ENCODE measurements around the gene SLC6A17.

Gene SLC6A17

GRCh38 chr1:110150330-110151174, at the start of gene SLC6A17:
TSS of gene SLC6A17 (plus strand) at chr1:110150494. CDS start at chr1:110166930, 16,436 bp downstream.
- peak; percentile 77 for DNase-seq (ENCODE audit: low spot score)

- DNase-seq (ENCODE audit: low spot score): no peak
These were observed 48.2 kb upstream of the SLC6A17 start for GRCh38 chr1:110102081-110102480.

GRCh38 chr1:110106013-110106941, 44.0 kb upstream of the SLC6A17 start:
- peak; percentile 90 for DNase-seq (ENCODE audit: low spot score)

- DNase-seq (ENCODE audit: low spot score): no peak
These were observed 42.3 kb upstream of the SLC6A17 start for GRCh38 chr1:110107867-110108469.

GRCh38 chr1:110111081-110111480, 39.2 kb upstream of the SLC6A17 start:
- no peak for DNase-seq (ENCODE audit: low spot score)

- DNase-seq (ENCODE audit: low spot score): no peak
These were observed 38.2 kb upstream of the SLC6A17 start, which contains the start of gene UBL4B for GRCh38 chr1:110112143-110112542. TSS of gene UBL4B (plus strand) at chr1:110112443. CDS start at chr1:110112535, 92 bp downstream.

- no peak for DNase-seq (ENCODE audit: low spot score)
These were observed 37.6 kb upstream of the SLC6A17 start for GRCh38 chr1:110112656-110113055.

- no peak for DNase-seq (ENCODE audit: low spot score)
These were observed 36.7 kb upstream of the SLC6A17 start for GRCh38 chr1:110113551-110113950.

GRCh38 chr1:110114173-110114572, 36.1 kb upstream of the SLC6A17 start:
- no peak for DNase-seq (ENCODE audit: low spot score)

GRCh38 chr1:110114784-110115183, 35.5 kb upstream of the SLC6A17 start:
- DNase-seq (ENCODE audit: low spot score): no peak

GRCh38 chr1:110118636-110119396, 31.5 kb upstream of the SLC6A17 start:
- DNase-seq (ENCODE audit: low spot score): peak; percentile 26

GRCh38 chr1:110119843-110120242, 30.5 kb upstream of the SLC6A17 start:
- DNase-seq (ENCODE audit: low spot score): no peak

- DNase-seq (ENCODE audit: low spot score): no peak
These were observed 29.2 kb upstream of the SLC6A17 start for GRCh38 chr1:110120960-110121561.

GRCh38 chr1:110123224-110123623, 27.1 kb upstream of the SLC6A17 start:
- DNase-seq (ENCODE audit: low spot score): peak; percentile 65

GRCh38 chr1:110125810-110126209, 24.5 kb upstream of the SLC6A17 start:
- no peak for DNase-seq (ENCODE audit: low spot score)

GRCh38 chr1:110130113-110130591, 20.1 kb upstream of the SLC6A17 start:
- no peak for DNase-seq (ENCODE audit: low spot score)

GRCh38 chr1:110130989-110131388, 19.3 kb upstream of the SLC6A17 start:
- no peak for DNase-seq (ENCODE audit: low spot score)

GRCh38 chr1:110132682-110133081, 17.6 kb upstream of the SLC6A17 start:
- DNase-seq (ENCODE audit: low spot score): no peak

- DNase-seq (ENCODE audit: low spot score): peak; percentile 52
These were observed 16.9 kb upstream of the SLC6A17 start for GRCh38 chr1:110133436-110133835.

GRCh38 chr1:110134050-110134595, 16.2 kb upstream of the SLC6A17 start:
- no peak for DNase-seq (ENCODE audit: low spot score)

GRCh38 chr1:110135246-110135645, 15.0 kb upstream of the SLC6A17 start:
- no peak for DNase-seq (ENCODE audit: low spot score)

All from AG08395 (cell line).